ENCODE data around the gene ABLIM2. TPM values are rescaled to one million over a fixed set of nuclear protein-coding genes. Genes with fewer than 3 reads are reported as not detected.
"Not testable (repeated sequence)": the region's sequence is repeated elsewhere in the genome, so short reads cannot be mapped to it uniquely, and the experiment has no call there.

ABLIM2 gene
- total RNA-seq, 1 donor from 2014 or later = 3.5 TPM

DNA sequence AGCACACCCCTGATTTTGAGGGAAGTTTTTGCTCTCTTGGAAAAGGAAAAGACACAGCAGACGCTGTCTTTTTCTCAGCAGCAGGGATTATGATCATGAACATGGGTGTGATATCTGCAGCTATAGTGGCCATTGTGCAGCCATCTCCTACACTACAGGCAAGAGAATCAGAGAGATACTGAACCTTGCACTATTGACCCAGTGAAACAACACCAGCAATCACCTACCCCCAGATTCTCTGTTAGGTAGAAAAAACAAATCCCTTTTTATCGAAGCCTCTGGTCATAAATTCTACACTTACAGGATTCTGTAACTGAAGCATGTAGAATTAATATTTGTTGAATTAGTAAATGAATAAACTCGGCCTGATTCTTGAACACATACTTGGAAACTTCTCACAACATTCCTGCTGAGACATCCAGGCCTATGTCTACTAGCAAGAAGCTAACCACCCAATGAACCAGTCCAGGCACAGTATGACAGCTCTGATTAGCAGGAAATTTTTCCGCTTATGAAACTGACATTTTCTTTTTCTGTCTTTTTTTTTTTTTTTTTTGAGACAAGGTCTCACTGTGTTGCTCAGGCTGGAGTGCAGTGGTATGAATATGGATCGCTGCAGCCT is 213.9 kb downstream of the ABLIM2 start:
- H3K9me3 Mint-ChIP-seq = no peaks in the 10 kb centered on the region
- H3K27ac Mint-ChIP-seq = peak overlapping the region; percentile 66
- H3K36me3 Mint-ChIP-seq = no peaks in the 10 kb centered on the region
- TF ChIP-seq CTCF (IDR thresholded peaks at IDR 0.05; ENCODE audit: unreplicated experiment) = no peak
- no peak overlapping the region for H3K4me3 Mint-ChIP-seq
- DNase-seq (ENCODE audit: low spot score in 2 of 2, unreplicated experiment in 2 of 2) = no peak
- H3K4me1 Mint-ChIP-seq = peaks cover 59% of the 10 kb centered on the region
- H3K27me3 Mint-ChIP-seq (ENCODE audit: low read depth) = no peaks in the 10 kb centered on the region

DNA sequence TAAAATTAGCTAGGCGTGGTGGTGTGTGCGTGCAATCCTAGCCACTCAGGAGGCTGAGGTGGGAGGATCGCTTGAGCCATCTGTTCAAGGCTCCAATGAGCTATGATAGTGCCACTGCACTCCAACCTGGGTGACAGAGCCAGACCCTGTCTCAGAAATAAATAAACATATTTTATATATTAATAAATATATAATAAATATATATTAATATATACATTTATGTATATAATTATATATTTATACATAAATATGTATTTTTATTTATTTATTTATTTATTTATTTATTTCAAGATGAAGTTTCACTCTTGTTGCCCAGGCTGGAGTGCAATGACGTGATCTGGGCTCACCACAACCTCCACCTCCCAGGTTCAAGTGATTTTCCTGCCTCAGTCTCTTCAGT is 214.9 kb downstream of the ABLIM2 start:
- H3K4me1 Mint-ChIP-seq = peaks cover 49% of the 10 kb centered on the region
- H3K9me3 Mint-ChIP-seq; H3K27me3 Mint-ChIP-seq (ENCODE audit: low read depth); H3K4me3 Mint-ChIP-seq; DNase-seq (ENCODE audit: low spot score in 2 of 2, unreplicated experiment in 2 of 2); H3K36me3 Mint-ChIP-seq; H3K27ac Mint-ChIP-seq: not testable (repeated sequence)

GRCh38 chr4:7943211-7943610 is 215.4 kb downstream of the ABLIM2 start:
- DNase-seq (ENCODE audit: low spot score in 2 of 2, unreplicated experiment in 2 of 2) = no peak
- no peak for TF ChIP-seq CTCF (IDR thresholded peaks at IDR 0.05; ENCODE audit: unreplicated experiment)
- Mint-ChIP-seq H3K4me1 (peaks cover 51% of the 10 kb centered on the region), H3K4me3 (no peak overlapping the region), H3K27ac (peak overlapping the region; percentile 39), H3K36me3 (no peaks in the 10 kb centered on the region), H3K27me3 (ENCODE audit: low read depth) (no peaks in the 10 kb centered on the region), H3K9me3 (no peaks in the 10 kb centered on the region)

GRCh38 chr4:7941965-7942496 is 216.6 kb downstream of the ABLIM2 start:
- Mint-ChIP-seq H3K4me3 (no peak overlapping the region), H3K9me3 (no peaks in the 10 kb centered on the region), H3K4me1 (peaks cover 58% of the 10 kb centered on the region), H3K27ac (peak overlapping the region; percentile 94), H3K36me3 (no peaks in the 10 kb centered on the region), H3K27me3 (ENCODE audit: low read depth) (no peaks in the 10 kb centered on the region)
- TF ChIP-seq CTCF (IDR thresholded peaks at IDR 0.05; ENCODE audit: unreplicated experiment) = no peak
- no peak for DNase-seq (ENCODE audit: low spot score in 2 of 2, unreplicated experiment in 2 of 2)

DNA sequence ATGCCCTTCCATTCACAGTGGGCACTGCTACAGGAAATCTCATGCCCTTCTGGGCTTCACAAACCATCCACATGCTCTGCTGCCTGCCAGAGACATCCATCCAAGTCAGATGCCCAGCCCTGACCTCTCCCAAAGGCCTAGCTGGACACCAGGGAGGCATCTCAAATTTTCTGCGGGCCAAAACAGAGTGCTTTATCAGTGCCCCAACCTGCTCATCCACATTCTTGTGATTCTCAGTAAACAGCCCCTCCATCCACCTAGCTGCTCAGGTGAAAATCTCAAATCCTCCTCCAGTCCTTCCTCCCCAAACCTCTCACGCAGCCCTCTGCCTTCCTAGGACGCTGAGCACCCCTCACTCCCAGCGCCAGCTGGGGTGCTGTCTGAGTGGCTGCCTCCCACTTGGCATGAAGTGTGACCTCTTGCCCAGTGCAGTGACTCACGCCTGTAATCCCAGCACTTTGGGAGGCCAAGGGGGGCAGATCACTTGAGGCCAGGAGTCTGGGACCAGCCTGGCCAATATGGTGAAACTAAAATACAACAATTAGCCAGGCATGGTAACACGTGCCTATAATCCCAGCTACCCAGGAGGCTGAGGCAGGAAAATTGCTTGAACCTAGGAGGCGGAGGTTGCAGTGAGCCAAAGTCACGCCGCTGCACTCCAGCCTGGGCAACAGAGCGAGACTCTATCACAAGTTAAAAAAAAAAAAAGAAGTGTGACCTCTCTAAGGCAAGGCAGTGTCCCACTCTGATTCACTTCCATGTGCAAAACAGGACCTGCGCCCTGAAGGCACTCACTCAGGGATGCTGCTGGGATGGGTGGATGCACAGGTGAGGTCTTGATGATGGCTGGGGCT is 217.3 kb downstream of the ABLIM2 start:
- no peaks in the 10 kb centered on the region for H3K27me3 Mint-ChIP-seq (ENCODE audit: low read depth)
- DNase-seq (ENCODE audit: low spot score in 2 of 2, unreplicated experiment in 2 of 2) = peak in 1 of 2 experiments; percentile 66
- H3K9me3 Mint-ChIP-seq = no peaks in the 10 kb centered on the region
- peak overlapping the region; percentile 94 for H3K27ac Mint-ChIP-seq
- peaks cover 59% of the 10 kb centered on the region for H3K4me1 Mint-ChIP-seq
- no peak for TF ChIP-seq CTCF (IDR thresholded peaks at IDR 0.05; ENCODE audit: unreplicated experiment)
- no peaks in the 10 kb centered on the region for H3K36me3 Mint-ChIP-seq
- H3K4me3 Mint-ChIP-seq = peak overlapping the region; percentile 52

Data from mesothelial cell of epicardium (in vitro differentiated cells).